Neural cell (in vitro differentiated cells): ENCODE measurements around the gene RAP1A.

ENCODE experiments used
- CTCF ChIP-seq: fragments of 450-650 bp; IDR thresholded peaks from 2 replicates; pipeline ENCODE4 v1.5.1; 2014; ENCODE audit warnings: antibody characterized with exemption, mild to moderate bottlenecking, moderate library complexity; ENCODE audit not compliant: poor library complexity, severe bottlenecking
- EZH2 ChIP-seq: fragments of 200-600, 300-800 bp; shearing (Covaris generic), sonication (generic); IDR thresholded peaks from 2 replicates; pipeline ENCODE4 v1.6.1; 2014; ENCODE audit warnings: antibody characterized with exemption, low read length, borderline replicate concordance, mild to moderate bottlenecking; ENCODE audit not compliant: insufficient read depth, poor library complexity, severe bottlenecking

DNA sequence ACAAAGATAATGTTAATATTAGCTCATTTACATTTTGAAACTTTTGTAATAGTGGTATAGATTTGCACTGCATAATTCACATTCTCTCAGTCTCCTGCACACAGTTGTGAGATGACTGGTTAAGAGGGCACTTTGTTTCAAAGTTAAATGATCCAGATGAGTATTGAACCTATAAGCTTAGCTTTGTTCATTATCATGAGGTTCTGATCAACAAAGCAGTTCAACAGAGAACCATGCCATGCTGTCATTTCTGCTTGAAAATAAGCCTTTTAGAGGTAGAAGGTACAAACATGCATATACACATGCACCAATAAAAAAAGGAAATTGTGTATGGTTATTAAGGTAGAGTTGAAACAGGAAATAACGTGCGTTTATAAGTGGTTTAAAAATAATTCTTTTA lies 4.8 kb downstream of the RAP1A start:
- TF ChIP-seq EZH2 (no peak), CTCF (no peak)
